Esophagus muscularis mucosa (tissue), 4 donors: ENCODE measurements around the gene STMN3. TPM values are rescaled to one million over a fixed set of nuclear protein-coding genes. Genes with fewer than 3 reads are reported as not detected.
A peak's percentile ranks its signal among the peaks of the same experiment; 100 is the strongest.
"Not testable (repeated sequence)": the region's sequence is repeated elsewhere in the genome, so short reads cannot be mapped to it uniquely, and the experiment has no call there.

Experiments
- DNase-seq: peaks from one replicate; pipeline ENCODE4 v3.0.0-alpha.2; 2017; ENCODE audit errors: extremely low spot score
- H3K27ac ChIP-seq, 4 donors: fragments of 200-600 bp; sonication (generic); replicated peaks in 1 of 4; 1 replicate in 3 of 4; 2 replicates in 1 of 4; pipeline ENCODE4 v1.5.1; 2016 to 2019; ENCODE audit warnings: mild to moderate bottlenecking in 1 of 4
- H3K27me3 ChIP-seq, 4 donors: fragments of 200-600 bp; sonication (generic); one replicate each; pipeline versions ENCODE4 v1.5.1 to v1.6.0; 2016 to 2019
- H3K36me3 ChIP-seq, 4 donors: fragments of 200-600 bp; sonication (generic); one replicate each; pipeline ENCODE4 v1.5.1; 2016 to 2019
- H3K4me1 ChIP-seq, 4 donors: fragments of 200-600 bp; sonication (generic); one replicate each; pipeline ENCODE4 v1.5.1; 2016 to 2019
- H3K4me3 ChIP-seq, 4 donors: fragments of 200-600 bp; sonication (generic); 1 replicate in 2 of 4; 2 replicates in 2 of 4; pipeline ENCODE4 v1.5.1; 2016 to 2019; ENCODE audit warnings: mild to moderate bottlenecking in 4 of 4, moderate library complexity in 1 of 4
- H3K9me3 ChIP-seq, 4 donors: fragments of 200-600 bp; sonication (generic); 1 replicate in 3 of 4; 2 replicates in 1 of 4; pipeline ENCODE4 v1.5.1; 2016 to 2019
- CTCF ChIP-seq, 3 experiments: fragments of 200-600 bp in 2 of 3; fragments of 450-650 bp in 1 of 3; sonication (generic) in 2 of 3; IDR thresholded peaks; one replicate each; pipeline ENCODE4 v1.5.1; 2017 to 2019; ENCODE audit warnings: antibody characterized with exemption in 3 of 3, mild to moderate bottlenecking in 2 of 3, moderate library complexity in 1 of 3
- EP300 ChIP-seq: sonication (generic); formaldehyde crosslinking; IDR thresholded peaks from one replicate; pipeline ENCODE4 v1.6.1; 2017; ENCODE audit warnings: antibody characterized with exemption
- POLR2A ChIP-seq: fragments of 450-650 bp; IDR thresholded peaks from one replicate; pipeline ENCODE4 v1.6.1; 2017; ENCODE audit warnings: antibody characterized with exemption, moderate library complexity, mild to moderate bottlenecking, low read depth
- POLR2AphosphoS5 ChIP-seq, 2 donors: sonication (generic); formaldehyde crosslinking; IDR thresholded peaks; one replicate each; pipeline ENCODE4 v1.6.1; 2017; ENCODE audit warnings: antibody characterized with exemption in 2 of 2
- WGBS: methylation state at CpG from one replicate; pipeline ENCODE4 v1.1.5; 2018; 5-methylcytosine and 5-hydroxymethylcytosine counted together
- intact Hi-C: fragments of 100-400 bp; cut with DNase I; formaldehyde crosslinking; loops from one replicate; pipeline ENCODE4 v1.15.1; 2023
- total RNA-seq, 4 donors: library from RNA; depleted of rRNA; stranded (reverse); fragments of >200 nt; gene quantifications; one replicate each; pipeline versions ENCODE4 v1.1.0 to v1.2.1, GENCODE V29; 2016

STMN3 gene
- total RNA-seq, 4 donors from 2014 or later = 13.3 to 47.4 (median 28.9) TPM

GRCh38 chr20:63661959-63662812, 9.0 kb upstream of the STMN3 start:
- H3K27me3 ChIP-seq = no peaks in the 10 kb centered on the region
- H3K9me3 ChIP-seq = no peaks in the 10 kb centered on the region
- intact Hi-C loops = no loop called here
- peaks cover 32 to 73% (median 69%) of the 10 kb centered on the region in 4 donors for H3K36me3 ChIP-seq
- peaks cover 20 to 38% (median 23%) of the 10 kb centered on the region in 4 donors for H3K4me1 ChIP-seq
- no peak overlapping the region for H3K4me3 ChIP-seq
- no peak overlapping the region for H3K27ac ChIP-seq
- TF ChIP-seq CTCF (IDR thresholded peaks at IDR 0.05) (no peak), POLR2A (no peak), POLR2AphosphoS5 (IDR thresholded peaks at IDR 0.05) (no peak), EP300 (no peak)
- WGBS = 94% methylated on average over 24 of the region's 33 CpGs
- no peak for DNase-seq

DNA sequence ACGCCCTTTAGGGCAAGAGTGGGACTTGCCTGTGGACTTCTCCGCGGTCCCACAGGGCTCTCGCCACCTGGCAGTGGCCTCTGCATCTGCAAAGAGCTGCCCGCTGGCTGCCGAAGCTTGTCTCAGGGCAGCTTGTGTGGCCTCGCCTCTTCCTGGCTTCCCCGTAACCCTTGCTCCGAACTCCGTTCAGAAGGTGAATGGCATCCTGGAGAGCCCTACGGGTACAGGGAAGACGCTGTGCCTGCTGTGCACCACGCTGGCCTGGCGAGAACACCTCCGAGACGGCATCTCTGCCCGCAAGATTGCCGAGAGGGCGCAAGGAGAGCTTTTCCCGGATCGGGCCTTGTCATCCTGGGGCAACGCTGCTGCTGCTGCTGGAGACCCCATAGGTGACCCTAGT, 7.9 kb upstream of the STMN3 start:
- intact Hi-C loops = no loop called here

GRCh38 chr20:63660622-63661021, 7.4 kb upstream of the STMN3 start:
- intact Hi-C loops = no loop called here
- H3K27me3 ChIP-seq = no peaks in the 10 kb centered on the region
- no peak for DNase-seq
- no peak for TF ChIP-seq POLR2A
- TF ChIP-seq POLR2AphosphoS5 (IDR thresholded peaks at IDR 0.05) = no peak
- no peak for TF ChIP-seq EP300
- TF ChIP-seq CTCF (IDR thresholded peaks at IDR 0.05) = no peak
- no peaks in the 10 kb centered on the region for H3K9me3 ChIP-seq
- H3K36me3 ChIP-seq = peaks cover 20 to 57% (median 55%) of the 10 kb centered on the region in 4 donors
- 73% methylated on average over 5 of the region's 8 CpGs for WGBS
- H3K4me3 ChIP-seq = no peak overlapping the region
- no peak overlapping the region for H3K27ac ChIP-seq
- H3K4me1 ChIP-seq = peaks cover 23 to 42% (median 29%) of the 10 kb centered on the region in 4 donors

More for the DNA sequence above, 7.9 kb upstream of the STMN3 start:
- Histone ChIP-seq H3K36me3 (peaks cover 25 to 62% (median 60%) of the 10 kb centered on the region in 4 donors), H3K4me1 (peaks cover 23 to 42% (median 29%) of the 10 kb centered on the region in 4 donors), H3K27ac (no peak overlapping the region), H3K9me3 (no peaks in the 10 kb centered on the region), H3K27me3 (no peaks in the 10 kb centered on the region), H3K4me3 (no peak overlapping the region)
- TF ChIP-seq CTCF (IDR thresholded peaks at IDR 0.05) (no peak), EP300 (no peak), POLR2AphosphoS5 (IDR thresholded peaks at IDR 0.05) (no peak), POLR2A (no peak)
- WGBS = 90% methylated on average over 22 of the region's 22 CpGs
- no peak for DNase-seq

GRCh38 chr20:63660174-63660573, 7.0 kb upstream of the STMN3 start:
- H3K4me3 ChIP-seq, H3K27me3 ChIP-seq, DNase-seq, H3K27ac ChIP-seq, intact Hi-C loops, H3K9me3 ChIP-seq: not testable (repeated sequence)
- 93% methylated on average over 10 of the region's 10 CpGs for WGBS
- peaks cover 23 to 42% (median 29%) of the 10 kb centered on the region in 4 donors for H3K4me1 ChIP-seq
- peaks cover 18 to 53% (median 51%) of the 10 kb centered on the region in 4 donors for H3K36me3 ChIP-seq

GRCh38 chr20:63659370-63659769, 6.1 kb upstream of the STMN3 start:
- Histone ChIP-seq H3K4me3 (peak overlapping the region; percentile 65 to 75 (median 70)), H3K27me3 (no peaks in the 10 kb centered on the region), H3K27ac (peak overlapping the region; percentile 86 to 91 (median 87)), H3K9me3 (no peaks in the 10 kb centered on the region), H3K36me3 (peaks cover 18 to 45% (median 43%) of the 10 kb centered on the region in 4 donors), H3K4me1 (peaks cover 23 to 35% (median 29%) of the 10 kb centered on the region in 4 donors)
- TF ChIP-seq POLR2A (no peak), EP300 (no peak), CTCF (IDR thresholded peaks at IDR 0.05) (no peak), POLR2AphosphoS5 (IDR thresholded peaks at IDR 0.05) (no peak)
- intact Hi-C loops = loop anchor here (5.0 to 10.0 kb wide), 2 partner anchors 48 to 125 kb away; partner anchors contain the start of genes ARFRP1, PTK6 and ZGPAT
- no peak for DNase-seq
- WGBS = 76% methylated on average over 10 of the region's 13 CpGs
